ENCODE measurements around the gene EPN3. TPM values are rescaled to one million over a fixed set of nuclear protein-coding genes. Genes with fewer than 3 reads are reported as not detected.

Gene EPN3
- total and polyA plus RNA-seq, 2 donors from 2014 or later, result 5.0 to 28.7 TPM

DNA sequence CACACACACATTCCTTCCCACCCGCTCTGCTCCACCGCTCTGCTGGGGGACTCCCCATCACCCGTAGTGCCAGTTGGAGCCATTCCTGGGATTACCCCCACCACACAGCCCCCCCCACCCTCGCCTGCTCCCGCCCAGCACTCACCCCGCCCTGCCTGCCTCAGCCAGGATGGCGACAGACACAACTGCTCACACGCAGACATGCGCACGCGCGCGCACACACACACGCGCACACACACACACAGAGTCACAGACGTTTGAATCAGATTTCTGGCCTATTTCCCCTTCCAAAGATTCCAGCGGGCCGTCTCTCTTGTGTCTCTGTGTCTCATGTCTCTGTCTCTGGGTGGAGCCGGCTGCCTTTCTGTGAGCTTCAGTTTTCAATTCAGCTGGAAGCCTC is 32.4 kb downstream of the EPN3 start:
- FAIRE-seq, result no peak
- TF ChIP-seq CTCF (IDR thresholded peaks at IDR 0.05; ENCODE audit: borderline replicate concordance, extremely low read depth, insufficient read depth), result no peak
- Histone ChIP-seq H3K27ac (ENCODE audit: low read depth in 2 of 2, low read length in 2 of 2) (no peak overlapping the region), H3K9me3 (ENCODE audit: control insufficient read depth in 2 of 3, insufficient read depth in 1 of 3, low read length in 3 of 3) (no peaks in the 10 kb centered on the region), H3K9ac (ENCODE audit: low read length in 3 of 3) (no peak overlapping the region), H3K36me3 (ENCODE audit: control insufficient read depth in 2 of 3, insufficient read depth in 3 of 3, low read length in 3 of 3) (no peaks in the 10 kb centered on the region), H3K4me1 (ENCODE audit: control insufficient read depth in 2 of 3, insufficient read depth in 2 of 3, low read depth in 1 of 3, low read length in 3 of 3) (peaks cover 0 to 2% (median under 1%) of the 10 kb centered on the region in 3 donors), H3K27me3 (ENCODE audit: control insufficient read depth, insufficient read depth, low read length) (peaks cover 4% of the 10 kb centered on the region), H3K4me3 (ENCODE audit: low read length in 3 of 3) (no peak overlapping the region)
- intact Hi-C loops (cut with DNase I), result no loop called here
- peak; percentile 52 to 89 (median 78) for DNase-seq

GRCh38 chr17:50565402-50566350 is 33.1 kb downstream of the EPN3 start:
- no peaks in the 10 kb centered on the region for H3K36me3 ChIP-seq (ENCODE audit: control insufficient read depth in 2 of 3, insufficient read depth in 3 of 3, low read length in 3 of 3)
- H3K27ac ChIP-seq (ENCODE audit: low read depth in 2 of 2, low read length in 2 of 2), result no peak overlapping the region

GRCh38 chr17:50566886-50567285 is 34.4 kb downstream of the EPN3 start:
- no peak for FAIRE-seq

More at GRCh38 chr17:50565402-50566350, 33.1 kb downstream of the EPN3 start:
- no peaks in the 10 kb centered on the region for H3K9me3 ChIP-seq (ENCODE audit: control insufficient read depth in 2 of 3, insufficient read depth in 1 of 3, low read length in 3 of 3)
- no peak for TF ChIP-seq CTCF (IDR thresholded peaks at IDR 0.05; ENCODE audit: borderline replicate concordance, extremely low read depth, insufficient read depth)
- FAIRE-seq (no peak), DNase-seq (peak in 2 of 5 donors; percentile 58 to 72)
- H3K4me1 ChIP-seq (ENCODE audit: control insufficient read depth in 2 of 3, insufficient read depth in 2 of 3, low read depth in 1 of 3, low read length in 3 of 3), result no peaks in the 10 kb centered on the region
- peaks cover 4% of the 10 kb centered on the region for H3K27me3 ChIP-seq (ENCODE audit: control insufficient read depth, insufficient read depth, low read length)
- no peak overlapping the region for H3K4me3 ChIP-seq (ENCODE audit: low read length in 3 of 3)
- H3K9ac ChIP-seq (ENCODE audit: low read length in 3 of 3), result no peak overlapping the region
- intact Hi-C loops (cut with DNase I), result no loop called here

More at GRCh38 chr17:50566886-50567285, 34.4 kb downstream of the EPN3 start:
- no peaks in the 10 kb centered on the region for H3K4me1 ChIP-seq (ENCODE audit: control insufficient read depth in 2 of 3, insufficient read depth in 2 of 3, low read depth in 1 of 3, low read length in 3 of 3)
- peaks cover 4% of the 10 kb centered on the region for H3K27me3 ChIP-seq (ENCODE audit: control insufficient read depth, insufficient read depth, low read length)
- no peaks in the 10 kb centered on the region for H3K9me3 ChIP-seq (ENCODE audit: control insufficient read depth in 2 of 3, insufficient read depth in 1 of 3, low read length in 3 of 3)
- H3K4me3 ChIP-seq (ENCODE audit: low read length in 3 of 3), result no peak overlapping the region
- H3K36me3 ChIP-seq (ENCODE audit: control insufficient read depth in 2 of 3, insufficient read depth in 3 of 3, low read length in 3 of 3), result no peaks in the 10 kb centered on the region
- H3K27ac ChIP-seq (ENCODE audit: low read depth in 2 of 2, low read length in 2 of 2), result no peak overlapping the region
- no peak overlapping the region for H3K9ac ChIP-seq (ENCODE audit: low read length in 3 of 3)
- intact Hi-C loops (cut with DNase I), result no loop called here
- DNase-seq, result no peak
- TF ChIP-seq CTCF (IDR thresholded peaks at IDR 0.05; ENCODE audit: borderline replicate concordance, extremely low read depth, insufficient read depth), result no peak
